Inflammatory macrophage treated with lipopolysaccharide for 1 hour (primary cell): ENCODE measurements around the gene TECPR2.
"Not testable (repeated sequence)": the region's sequence is repeated elsewhere in the genome, so short reads cannot be mapped to it uniquely, and the experiment has no call there.

Source experiments
- DNase-seq, 2 donors: peaks; one replicate each; pipeline ENCODE4 v3.0.0-alpha.2; 2020 to 2022

Gene TECPR2, protein sequence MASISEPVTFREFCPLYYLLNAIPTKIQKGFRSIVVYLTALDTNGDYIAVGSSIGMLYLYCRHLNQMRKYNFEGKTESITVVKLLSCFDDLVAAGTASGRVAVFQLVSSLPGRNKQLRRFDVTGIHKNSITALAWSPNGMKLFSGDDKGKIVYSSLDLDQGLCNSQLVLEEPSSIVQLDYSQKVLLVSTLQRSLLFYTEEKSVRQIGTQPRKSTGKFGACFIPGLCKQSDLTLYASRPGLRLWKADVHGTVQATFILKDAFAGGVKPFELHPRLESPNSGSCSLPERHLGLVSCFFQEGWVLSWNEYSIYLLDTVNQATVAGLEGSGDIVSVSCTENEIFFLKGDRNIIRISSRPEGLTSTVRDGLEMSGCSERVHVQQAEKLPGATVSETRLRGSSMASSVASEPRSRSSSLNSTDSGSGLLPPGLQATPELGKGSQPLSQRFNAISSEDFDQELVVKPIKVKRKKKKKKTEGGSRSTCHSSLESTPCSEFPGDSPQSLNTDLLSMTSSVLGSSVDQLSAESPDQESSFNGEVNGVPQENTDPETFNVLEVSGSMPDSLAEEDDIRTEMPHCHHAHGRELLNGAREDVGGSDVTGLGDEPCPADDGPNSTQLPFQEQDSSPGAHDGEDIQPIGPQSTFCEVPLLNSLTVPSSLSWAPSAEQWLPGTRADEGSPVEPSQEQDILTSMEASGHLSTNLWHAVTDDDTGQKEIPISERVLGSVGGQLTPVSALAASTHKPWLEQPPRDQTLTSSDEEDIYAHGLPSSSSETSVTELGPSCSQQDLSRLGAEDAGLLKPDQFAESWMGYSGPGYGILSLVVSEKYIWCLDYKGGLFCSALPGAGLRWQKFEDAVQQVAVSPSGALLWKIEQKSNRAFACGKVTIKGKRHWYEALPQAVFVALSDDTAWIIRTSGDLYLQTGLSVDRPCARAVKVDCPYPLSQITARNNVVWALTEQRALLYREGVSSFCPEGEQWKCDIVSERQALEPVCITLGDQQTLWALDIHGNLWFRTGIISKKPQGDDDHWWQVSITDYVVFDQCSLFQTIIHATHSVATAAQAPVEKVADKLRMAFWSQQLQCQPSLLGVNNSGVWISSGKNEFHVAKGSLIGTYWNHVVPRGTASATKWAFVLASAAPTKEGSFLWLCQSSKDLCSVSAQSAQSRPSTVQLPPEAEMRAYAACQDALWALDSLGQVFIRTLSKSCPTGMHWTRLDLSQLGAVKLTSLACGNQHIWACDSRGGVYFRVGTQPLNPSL (N-terminal part only)

DNA sequence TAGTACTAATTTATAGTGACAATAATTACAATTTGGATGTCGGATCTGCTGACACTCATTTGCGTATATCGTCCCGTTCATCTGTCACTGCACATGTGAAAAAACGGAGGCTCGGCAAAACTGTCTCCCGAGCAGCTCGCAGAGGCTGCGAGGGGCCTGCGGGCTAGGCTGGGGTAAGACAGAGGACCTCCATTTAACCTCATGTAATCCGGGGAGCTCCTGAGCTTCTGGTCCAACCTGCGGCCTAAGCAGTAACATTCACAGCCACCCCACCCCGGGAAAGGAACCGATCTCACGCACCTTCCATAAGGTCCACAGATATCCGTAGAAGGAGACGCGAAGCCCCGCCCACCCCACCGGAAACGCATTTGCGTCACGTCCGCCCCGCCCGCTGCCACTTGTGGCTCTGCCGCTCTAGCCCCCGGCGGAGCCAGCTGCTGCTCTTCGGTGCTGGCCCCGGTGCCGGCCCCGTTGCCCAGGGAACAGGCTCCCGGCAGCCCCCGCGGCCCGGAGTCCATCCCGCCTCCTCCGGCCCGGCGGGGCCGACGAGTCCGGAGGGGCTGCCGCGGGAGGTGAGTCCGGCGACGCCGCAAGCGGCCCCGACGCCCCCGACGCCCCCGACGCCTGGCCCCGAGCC, at the start of gene TECPR2, which contains the start of gene CINP:
Gene TECPR2, plus strand, starts transcription at position 397 of the 637 bp plus-strand sequence. CDS start 13,781 bp downstream, outside the sequence.
Gene CINP, minus strand, starts transcription at position 346 of the 637 bp plus-strand sequence. Its CDS starts 39 bp downstream, at position 307.
- peak; percentile 93 to 98 for DNase-seq

DNA sequence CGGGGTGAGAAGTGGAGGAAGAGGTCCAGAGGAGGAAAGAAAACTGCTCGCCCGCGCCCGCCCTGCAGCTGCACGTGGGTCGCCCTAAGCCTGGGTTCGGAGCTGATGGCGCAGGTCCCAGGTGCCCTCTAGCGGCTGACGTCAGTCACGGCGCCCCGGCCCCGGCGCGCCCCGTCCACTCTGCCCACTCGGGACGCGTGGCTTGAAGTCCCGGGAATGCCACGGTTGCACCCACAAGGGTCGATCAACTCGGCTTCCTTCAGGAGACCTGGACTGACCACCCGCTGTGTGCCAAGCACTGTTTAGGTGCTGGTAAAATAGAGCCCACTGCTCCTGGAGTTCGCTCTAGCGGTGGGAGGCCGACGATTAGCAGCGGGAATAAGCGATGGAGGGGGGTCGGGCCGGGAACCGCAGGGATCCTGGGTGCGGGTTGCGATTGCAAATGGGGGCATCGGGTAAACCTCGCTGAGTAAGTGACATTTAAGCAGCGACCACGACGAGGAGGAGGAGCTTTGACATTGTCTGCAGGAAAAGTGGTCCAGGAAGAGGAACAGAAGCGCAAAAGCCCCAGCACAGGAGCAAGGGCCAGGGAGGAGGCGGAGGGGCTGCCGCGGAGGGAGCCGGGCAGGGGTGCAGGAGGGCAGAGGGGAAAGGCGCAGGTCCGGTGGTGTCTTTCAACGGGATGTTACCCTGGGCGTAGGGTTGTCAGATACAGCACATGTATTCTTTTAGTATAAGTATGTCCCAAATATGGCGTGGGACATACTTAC, 48.3 kb upstream of the TECPR2 start:
- peak; percentile 67 to 84 for DNase-seq

DNA sequence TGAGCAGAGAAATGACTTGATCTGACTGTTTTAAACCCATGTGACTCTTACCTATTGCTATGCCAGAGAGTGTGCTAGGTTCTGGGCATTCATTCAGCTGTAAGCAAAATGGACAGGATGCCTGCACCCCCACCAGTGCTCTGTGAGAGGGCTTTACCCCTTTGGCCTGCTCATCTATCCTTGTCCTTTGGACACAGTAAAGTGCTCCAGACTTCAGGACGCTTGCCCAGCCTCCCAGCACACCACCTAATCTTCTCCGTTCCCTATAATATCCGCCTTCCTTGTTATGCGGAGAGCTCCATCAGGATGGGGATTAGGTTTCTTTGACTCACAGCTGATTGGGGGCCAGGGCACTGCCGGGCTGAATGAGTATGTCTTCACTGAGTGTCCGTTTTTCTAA, 47.6 kb upstream of the TECPR2 start:
- no peak for DNase-seq

DNA sequence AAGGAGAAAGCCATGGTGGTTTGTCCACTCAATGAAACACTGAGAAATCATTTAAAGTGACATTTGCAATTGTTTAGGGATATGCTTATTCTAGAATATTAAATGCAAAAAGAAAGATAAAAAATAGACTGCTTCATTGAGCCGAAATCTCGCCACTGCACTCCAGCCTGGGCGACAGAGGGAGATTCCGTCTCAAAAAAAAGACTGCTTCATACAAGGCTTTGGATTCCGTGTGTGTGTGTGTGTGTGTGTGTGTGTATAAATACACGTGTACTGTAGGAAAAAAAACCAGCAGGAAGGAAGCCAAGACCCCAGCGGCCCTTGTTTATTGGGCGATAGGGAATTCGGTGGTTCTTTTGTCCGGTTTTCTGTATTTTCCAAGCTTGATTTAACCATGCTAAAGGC, 46.4 kb upstream of the TECPR2 start:
- DNase-seq: peak; percentile 39 to 43

DNA sequence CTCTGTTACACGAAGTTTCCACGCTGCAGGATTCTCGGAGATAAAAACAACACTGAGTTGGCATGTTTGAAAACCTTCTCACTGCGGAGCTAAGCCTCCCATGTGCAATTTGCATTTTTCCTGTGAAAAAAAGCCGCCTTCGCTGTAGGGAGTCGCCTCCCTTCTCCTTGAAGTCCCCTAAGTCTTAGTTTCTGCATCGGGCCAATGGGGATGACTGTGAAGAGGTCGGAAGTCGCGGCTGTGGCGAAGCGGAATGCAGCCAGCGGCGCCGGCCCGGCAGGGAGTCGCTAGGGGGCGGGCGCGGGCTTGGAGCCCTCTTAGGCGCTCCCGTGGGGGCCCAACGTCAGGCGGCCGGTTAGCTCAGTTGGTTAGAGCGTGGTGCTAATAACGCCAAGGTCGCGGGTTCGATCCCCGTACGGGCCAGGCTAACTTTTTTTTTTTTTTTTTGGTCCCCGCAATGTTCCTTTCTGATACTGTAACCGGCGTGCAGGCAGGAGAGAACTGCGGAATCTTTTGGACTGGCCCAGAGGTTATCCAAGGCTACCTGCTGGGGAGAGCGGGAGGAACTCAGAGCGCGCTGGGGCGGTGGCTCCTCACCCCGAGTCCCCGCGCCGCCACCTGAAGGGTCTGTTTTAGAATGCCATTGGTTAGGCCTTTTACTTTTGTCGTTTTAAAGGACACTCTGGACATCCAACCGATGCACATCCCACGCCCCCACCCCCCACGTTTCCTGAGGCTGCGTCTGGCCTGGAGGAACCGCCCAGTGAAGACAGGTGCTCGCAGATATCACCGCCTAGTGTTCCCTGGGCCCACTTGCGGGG, 45.8 kb upstream of the TECPR2 start:
- peak; percentile 88 to 97 for DNase-seq

DNA sequence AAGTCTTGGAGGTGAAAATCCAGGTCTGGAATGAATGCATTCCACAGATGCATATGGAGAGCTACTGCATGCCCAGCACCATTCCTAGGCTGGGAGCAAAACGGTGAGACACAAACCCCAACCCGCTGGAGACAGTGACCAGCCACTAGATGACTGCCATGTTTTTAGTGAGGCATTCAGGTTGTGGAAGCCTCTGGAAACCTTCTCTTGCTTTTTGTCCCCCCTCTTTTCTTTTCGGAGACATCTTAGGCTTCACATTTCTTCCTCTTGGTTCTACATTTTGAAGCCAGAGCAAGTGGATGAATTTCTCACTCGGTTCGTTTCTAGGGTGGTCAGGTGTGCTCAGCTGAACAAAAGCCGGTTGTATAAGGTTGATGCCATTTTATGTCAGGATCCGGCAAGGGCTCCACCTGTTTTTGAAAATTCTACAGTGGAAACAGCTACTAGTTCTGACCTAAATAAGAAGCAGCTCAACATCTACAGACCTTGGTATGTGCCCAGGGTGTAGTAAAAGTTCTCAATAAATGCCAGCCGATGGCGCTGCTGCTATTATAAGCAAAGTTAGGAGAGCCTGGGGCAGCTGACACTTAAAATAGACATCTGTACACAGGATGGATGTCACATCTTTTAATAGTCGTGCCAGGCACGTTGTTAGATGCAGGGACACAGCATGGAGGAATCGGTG, 45.0 kb upstream of the TECPR2 start:
- DNase-seq: peak in 1 of 2 donors; percentile 21

DNA sequence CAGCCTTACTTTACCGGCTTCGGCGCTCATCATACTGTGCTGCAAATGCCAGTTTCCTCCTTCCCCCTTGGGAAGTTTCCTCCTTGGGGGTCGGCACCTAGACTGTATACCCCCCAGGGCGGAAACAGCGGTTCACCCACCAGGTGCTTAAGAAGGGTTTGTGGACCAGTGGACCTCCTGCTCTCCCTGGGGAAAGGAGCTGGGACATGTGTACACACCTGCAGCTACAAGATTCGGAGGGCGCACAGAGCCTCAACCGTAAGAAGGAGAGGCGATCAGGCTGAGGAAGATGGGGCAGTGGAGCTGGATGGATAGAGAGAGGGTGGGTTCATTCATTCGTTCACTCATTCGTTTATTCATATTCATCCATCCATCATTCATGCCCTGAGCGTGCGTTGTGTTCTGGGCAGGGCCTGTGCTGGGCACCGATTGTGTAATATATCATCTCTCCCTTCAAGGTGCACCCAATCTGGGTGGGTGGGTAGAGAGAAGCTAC, 43.9 kb upstream of the TECPR2 start:
- DNase-seq: no peak

DNA sequence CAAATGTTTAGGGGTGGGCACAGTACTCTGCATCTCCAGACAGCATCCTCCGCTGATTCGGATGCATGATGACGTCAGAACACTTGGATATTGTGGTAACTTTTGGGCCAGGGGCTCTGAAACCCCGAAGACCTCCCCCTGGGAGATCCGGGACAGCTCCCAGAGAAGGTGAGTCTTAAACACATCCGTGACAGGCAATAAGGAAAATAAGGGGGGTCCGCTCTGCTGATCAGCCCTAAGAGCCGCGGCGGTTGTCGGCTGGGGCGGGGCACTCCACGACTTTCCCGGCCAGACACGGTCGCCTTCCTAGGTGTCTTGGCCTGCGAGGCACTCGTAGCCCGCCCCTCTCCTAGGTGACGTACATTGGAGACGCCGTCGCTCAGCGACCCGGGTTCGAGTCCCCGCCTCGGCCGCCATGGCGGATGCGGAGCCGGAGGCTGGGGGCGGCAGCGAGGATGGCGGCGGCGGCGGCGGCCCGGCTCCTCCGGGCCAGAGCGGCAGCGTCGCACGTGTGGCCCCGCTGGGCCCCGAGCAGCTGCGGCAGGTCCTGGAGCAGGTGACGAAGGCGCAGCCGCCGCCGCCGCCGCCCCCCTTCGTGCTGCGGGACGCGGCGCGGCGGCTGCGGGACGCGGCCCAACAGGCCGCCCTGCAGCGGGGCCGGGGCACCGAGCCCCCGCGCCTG, 43.2 kb upstream of the TECPR2 start, which contains the start of gene ZNF839:
Gene ZNF839, plus strand, starts transcription at position 396 of the 682 bp plus-strand sequence. Its CDS starts 20 bp downstream, at position 416.
- DNase-seq: peak; percentile 86 to 95

DNA sequence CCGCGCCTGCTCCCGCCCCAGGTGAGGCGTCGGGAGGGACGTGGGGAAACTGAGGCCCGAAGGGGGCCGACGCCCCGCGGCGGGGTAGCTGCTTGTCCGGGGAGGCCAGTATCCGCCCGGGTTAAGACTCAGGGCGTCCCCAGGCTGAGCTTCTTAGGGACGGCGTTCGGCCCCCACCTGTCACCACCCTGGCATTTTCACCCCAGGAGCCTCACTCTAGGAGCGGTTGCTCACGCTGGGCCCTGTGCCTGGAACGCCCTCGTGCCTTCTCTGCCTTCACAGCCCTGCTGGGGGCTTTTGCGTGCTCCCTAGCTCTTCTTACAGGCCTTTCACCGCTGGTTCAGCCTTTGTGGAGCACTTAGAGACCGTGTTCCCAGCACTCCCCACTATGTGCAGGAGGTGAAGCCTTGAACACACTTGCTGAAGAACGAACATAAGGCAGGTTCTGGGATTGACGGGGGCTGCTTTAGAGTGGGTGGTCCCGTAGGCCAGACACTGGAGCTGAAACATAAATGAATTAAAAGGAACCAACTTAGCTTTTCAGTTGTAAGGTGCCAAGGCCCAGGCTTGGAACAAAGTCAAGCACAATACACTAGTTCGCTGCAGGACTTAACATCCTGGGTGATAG, 42.6 kb upstream of the TECPR2 start:
- DNase-seq: peak in 1 of 2 donors; percentile 7

DNA sequence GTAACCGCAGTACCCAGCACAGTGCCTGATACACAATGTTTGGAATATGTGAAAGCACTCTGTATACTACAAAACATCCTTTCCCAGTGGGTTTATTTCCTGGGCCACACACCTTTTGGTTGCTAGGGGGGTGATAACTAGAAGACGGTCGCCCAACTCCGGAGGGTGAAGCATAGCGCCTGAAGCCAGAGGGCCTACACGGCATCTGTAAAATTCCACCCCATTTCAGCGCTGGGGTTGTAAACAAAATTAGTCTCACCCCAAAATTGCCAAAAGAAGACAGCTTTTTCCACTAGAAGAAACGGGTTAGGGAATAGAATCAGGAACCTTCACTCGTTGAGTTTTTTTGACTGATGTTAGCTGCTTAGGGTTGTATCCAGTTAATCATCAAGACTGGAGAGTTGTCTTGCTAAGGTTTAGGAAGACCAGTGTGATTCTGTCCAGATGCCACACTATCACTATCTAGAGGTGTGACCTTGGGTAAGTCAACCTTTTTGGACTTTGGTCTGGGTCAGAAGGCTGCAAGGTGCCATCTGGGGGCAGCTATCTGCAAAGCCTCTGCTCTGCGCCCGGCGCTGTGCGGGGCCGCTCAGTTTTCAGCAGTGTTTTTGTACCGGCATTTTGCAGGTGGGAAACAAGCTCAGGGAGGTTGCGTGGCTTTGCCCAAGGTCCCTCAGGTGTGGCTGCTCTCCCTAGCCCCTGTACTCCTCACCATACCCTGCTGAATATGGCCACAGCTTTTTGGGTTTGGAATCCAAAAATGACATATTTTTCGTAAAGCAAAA, 41.9 kb upstream of the TECPR2 start:
- no peak for DNase-seq

DNA sequence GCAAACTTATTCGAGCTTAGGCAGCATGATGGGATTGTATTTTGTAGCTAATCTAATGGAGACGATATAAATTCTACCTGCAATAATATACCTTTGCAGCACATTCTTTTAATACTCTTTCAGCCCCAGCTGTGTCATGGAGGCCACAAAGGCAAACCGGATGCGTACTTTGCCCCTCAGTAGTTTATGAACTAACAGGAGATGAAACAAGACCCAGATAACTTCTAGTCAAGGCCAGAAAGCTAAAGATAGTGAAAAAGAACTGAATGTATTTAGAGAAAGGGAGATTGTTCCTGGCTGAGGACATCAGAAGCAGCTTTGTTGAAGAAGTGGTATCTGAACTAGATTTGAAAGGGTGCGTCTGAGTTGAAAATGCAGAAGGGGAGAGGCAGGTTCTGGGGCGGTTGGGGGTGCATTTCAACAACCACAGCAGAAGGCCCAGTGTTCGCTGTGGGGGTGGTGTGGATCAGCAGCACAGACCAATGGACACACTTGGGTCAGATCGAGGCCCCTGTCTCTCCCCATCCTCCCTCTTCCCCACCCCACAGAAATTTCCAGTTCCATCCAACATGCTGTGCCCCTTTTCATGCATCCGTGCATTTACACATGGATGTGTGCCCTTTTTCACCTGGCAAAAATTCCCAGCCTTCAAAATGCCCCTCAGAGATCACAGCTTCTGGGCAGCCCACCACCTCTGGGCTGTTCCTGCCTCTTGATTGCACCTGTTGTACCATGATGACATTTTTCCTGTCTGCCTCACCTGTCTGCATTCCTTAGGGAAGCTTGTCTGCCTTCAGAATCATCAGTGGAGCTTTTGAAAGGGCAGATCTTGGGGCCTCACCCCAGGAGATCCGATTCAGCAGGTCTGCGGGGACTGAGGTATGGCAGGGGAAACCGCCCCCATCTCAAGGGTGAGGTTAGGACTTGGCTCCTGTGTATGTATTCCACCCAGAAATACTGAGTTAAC, 41.0 kb upstream of the TECPR2 start:
- DNase-seq: no peak

DNA sequence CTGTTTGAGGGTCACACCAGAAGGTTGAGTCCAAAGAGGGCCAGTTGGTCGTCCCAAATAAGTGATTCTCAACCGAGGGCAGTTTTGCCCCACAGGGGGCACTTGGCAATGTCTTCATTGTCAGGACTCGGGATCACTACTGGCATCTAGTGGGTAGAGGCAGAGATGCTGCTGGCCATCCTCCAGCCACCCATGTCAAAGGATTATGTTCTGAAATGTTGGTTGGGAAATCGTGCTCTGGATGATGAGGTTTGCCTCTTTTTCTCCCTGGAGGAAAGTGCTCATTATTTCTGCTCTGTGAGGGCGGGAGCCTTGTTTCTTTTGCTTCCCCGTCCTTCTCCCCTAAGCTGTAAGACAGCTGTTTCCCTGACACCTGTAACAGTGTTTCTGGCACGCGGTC, 39.6 kb upstream of the TECPR2 start:
- DNase-seq: peak; percentile 68 to 76

DNA sequence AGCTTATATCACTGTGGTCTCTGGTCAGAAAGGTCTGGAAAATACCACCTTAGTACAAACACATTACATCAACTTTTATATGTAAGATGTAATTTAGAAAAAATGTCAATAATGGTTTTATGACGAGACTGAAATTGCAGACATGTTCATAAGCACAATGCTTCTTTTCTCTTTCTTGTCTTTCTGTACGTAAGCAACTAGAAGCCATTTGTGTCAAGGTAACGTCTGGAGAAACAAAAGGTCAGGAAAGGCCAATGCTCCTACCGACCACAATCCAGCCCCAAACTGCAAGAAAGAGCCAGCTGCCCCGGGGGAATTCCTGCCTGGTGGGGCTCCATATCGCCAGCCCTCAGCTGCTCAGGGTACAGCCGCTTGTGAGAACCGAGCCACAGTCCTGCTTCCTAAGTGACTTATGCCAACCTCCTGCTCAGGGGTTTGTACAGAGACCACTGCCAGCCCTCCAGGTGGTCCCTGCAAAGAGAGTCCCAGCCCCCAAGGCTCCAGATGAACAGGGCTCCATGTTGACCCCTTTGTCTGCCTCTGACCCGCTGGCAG, 36.9 kb upstream of the TECPR2 start:
- DNase-seq: no peak

DNA sequence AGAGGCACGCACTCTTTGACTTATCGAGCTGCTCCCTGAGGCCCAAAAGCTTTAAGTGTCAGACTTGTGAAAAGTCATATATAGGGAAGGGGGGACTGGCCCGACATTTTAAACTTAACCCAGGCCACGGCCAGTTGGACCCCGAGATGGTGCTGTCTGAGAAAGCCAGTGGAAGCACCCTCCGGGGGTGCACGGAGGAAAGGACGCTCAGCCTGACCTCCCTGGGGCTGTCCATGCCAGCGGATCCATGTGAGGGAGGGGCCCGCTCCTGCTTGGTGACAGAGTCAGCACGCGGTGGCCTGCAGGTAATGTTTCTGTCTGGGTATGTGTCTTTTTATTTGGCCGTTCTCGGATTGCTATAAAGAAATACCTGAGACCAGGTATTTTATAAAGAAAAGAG, 36.2 kb upstream of the TECPR2 start:
- DNase-seq: no peak

DNA sequence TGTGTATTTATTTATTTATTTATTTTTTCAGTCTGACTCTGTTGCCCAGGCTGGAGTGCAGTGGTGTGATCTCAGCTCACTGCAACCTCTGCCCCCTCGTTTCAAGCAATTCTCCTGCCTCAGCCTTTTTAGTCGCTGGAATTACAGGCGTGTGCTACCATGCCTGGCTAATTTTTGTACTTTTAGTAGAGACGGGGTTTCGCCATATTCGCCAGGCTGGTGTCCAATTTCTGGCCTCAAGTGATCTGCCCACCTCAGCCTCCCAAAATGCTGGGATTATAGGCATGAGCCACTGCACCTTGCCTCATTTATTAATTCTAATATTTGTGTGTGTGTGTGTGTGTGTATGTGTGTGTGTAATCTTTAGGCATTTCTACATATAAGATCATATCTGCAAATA, 33.4 kb upstream of the TECPR2 start:
- not testable (repeated sequence) for DNase-seq

DNA sequence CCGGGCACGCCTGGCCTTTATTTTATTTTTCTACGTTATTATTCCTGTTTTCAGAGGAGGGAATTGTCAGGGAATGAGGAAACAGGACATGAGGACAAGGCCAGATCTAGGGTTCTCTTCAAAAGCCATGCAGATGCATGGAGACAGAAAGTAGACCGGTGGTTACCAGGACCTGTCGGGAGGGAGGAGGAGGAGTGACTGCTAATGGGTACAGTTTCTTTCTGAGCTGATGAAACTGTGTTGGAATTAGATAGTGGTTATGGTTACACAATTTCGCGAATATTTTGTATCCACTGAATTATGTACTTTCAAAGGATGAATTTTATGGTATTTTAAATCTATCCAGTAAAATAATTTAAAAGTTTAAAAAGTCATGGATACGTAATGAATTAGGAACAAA, 31.9 kb upstream of the TECPR2 start:
- DNase-seq: no peak
